DOHH2 (cell line): ENCODE measurements around the gene SBK3.

Source experiments
- H3F3A ChIP-seq: fragments of 200-600 bp; sonication (generic), shearing (Covaris generic); 2 replicates; pipeline ENCODE4 v1.6.0; 2016; ENCODE audit warnings: antibody characterized with exemption, mild to moderate bottlenecking; ENCODE audit not compliant: control insufficient read depth, insufficient read depth
- H3K27ac ChIP-seq: fragments of 200-600 bp; sonication (generic); 2 replicates; pipeline ENCODE4 v1.5.1; 2014; ENCODE audit warnings: low read depth, mild to moderate bottlenecking, low read length, moderate library complexity
- H3K27me3 ChIP-seq: fragments of 200-600 bp; sonication (generic); 2 replicates; pipeline ENCODE4 v1.6.1; 2014; ENCODE audit warnings: mild to moderate bottlenecking, low read length, mixed read lengths; ENCODE audit not compliant: control insufficient read depth
- H3K36me3 ChIP-seq: fragments of 200-600 bp; sonication (generic); 2 replicates; pipeline ENCODE4 v1.6.1; 2014; ENCODE audit warnings: mild to moderate bottlenecking, low read length, moderate library complexity, mixed read lengths; ENCODE audit not compliant: control insufficient read depth
- H3K4me1 ChIP-seq: fragments of 200-600 bp; sonication (generic); 2 replicates; pipeline ENCODE4 v1.6.1; 2014; ENCODE audit warnings: mild to moderate bottlenecking, low read length, mixed read lengths; ENCODE audit not compliant: control insufficient read depth
- H3K4me2 ChIP-seq: fragments of 200-600 bp; sonication (generic); 2 replicates; pipeline ENCODE4 v1.6.0; 2014; ENCODE audit warnings: mild to moderate bottlenecking, low read length, moderate library complexity
- H3K4me3 ChIP-seq: fragments of 200-600 bp; sonication (generic); 2 replicates; pipeline ENCODE4 v1.5.1; 2014; ENCODE audit warnings: mild to moderate bottlenecking, low read length, mixed read lengths
- H3K79me2 ChIP-seq: fragments of 200-600 bp; sonication (generic); 2 replicates; pipeline ENCODE4 v1.6.1; 2014; ENCODE audit warnings: mild to moderate bottlenecking, low read length, mixed read lengths; ENCODE audit not compliant: control insufficient read depth
- H3K9me2 ChIP-seq: fragments of 200-600 bp; sonication (generic); replicated peaks from 2 replicates; pipeline ENCODE4 v1.6.1; 2014; ENCODE audit warnings: mild to moderate bottlenecking, low read length, mixed read lengths; ENCODE audit not compliant: control insufficient read depth
- H3K9me3 ChIP-seq: fragments of 200-600 bp; sonication (generic); 2 replicates; pipeline ENCODE4 v1.6.1; 2014; ENCODE audit warnings: antibody characterized with exemption, low read length, mixed read lengths; ENCODE audit not compliant: control insufficient read depth, insufficient read depth
- H4K20me1 ChIP-seq: fragments of 200-600 bp; sonication (generic); 2 replicates; pipeline ENCODE4 v1.6.0; 2014; ENCODE audit warnings: low read depth, mild to moderate bottlenecking, antibody characterized with exemption, low read length, moderate library complexity; ENCODE audit not compliant: control insufficient read depth, insufficient read depth
- CTCF ChIP-seq: fragments of 200-600 bp; sonication (generic); IDR thresholded peaks from one replicate; pipeline ENCODE4 v1.5.1; 2014; ENCODE audit warnings: antibody characterized with exemption, mild to moderate bottlenecking, low read depth, low read length; ENCODE audit not compliant: poor library complexity, severe bottlenecking
- EZH2phosphoT487 ChIP-seq: fragments of 200-600 bp; sonication (generic); IDR thresholded peaks from 2 replicates; pipeline ENCODE4 v1.6.1; 2017; ENCODE audit warnings: borderline replicate concordance, mild to moderate bottlenecking, antibody characterized with exemption, low read length, moderate library complexity, mixed read lengths

SBK3 gene

GRCh38 chr19:55494172-55494761, 51.1 kb downstream of the SBK3 start:
- Histone ChIP-seq H3F3A (no peaks in the 10 kb centered on the region), H3K27me3 (no peaks in the 10 kb centered on the region), H4K20me1 (no peaks in the 10 kb centered on the region), H3K36me3 (no peaks in the 10 kb centered on the region), H3K4me1 (no peaks in the 10 kb centered on the region), H3K27ac (no peak overlapping the region), H3K4me2 (no peak overlapping the region), H3K9me3 (no peaks in the 10 kb centered on the region), H3K4me3 (no peak overlapping the region), H3K79me2 (no peaks in the 10 kb centered on the region), H3K9me2 (no peaks in the 10 kb centered on the region)
- no peak for TF ChIP-seq EZH2phosphoT487

- no peaks in the 10 kb centered on the region for H3K9me3 ChIP-seq
- no peaks in the 10 kb centered on the region for H3K79me2 ChIP-seq
- TF ChIP-seq CTCF (no peak), EZH2phosphoT487 (no peak)
- no peak overlapping the region for H3K27ac ChIP-seq
- H3K9me2 ChIP-seq, result no peaks in the 10 kb centered on the region
- no peaks in the 10 kb centered on the region for H3K27me3 ChIP-seq
- no peaks in the 10 kb centered on the region for H3K4me1 ChIP-seq
- no peak overlapping the region for H3K4me2 ChIP-seq
- H3K4me3 ChIP-seq, result no peak overlapping the region
- no peaks in the 10 kb centered on the region for H4K20me1 ChIP-seq
- H3F3A ChIP-seq, result no peaks in the 10 kb centered on the region
- no peaks in the 10 kb centered on the region for H3K36me3 ChIP-seq
Observed at GRCh38 chr19:55493645-55494171, 51.6 kb downstream of the SBK3 start.

DNA sequence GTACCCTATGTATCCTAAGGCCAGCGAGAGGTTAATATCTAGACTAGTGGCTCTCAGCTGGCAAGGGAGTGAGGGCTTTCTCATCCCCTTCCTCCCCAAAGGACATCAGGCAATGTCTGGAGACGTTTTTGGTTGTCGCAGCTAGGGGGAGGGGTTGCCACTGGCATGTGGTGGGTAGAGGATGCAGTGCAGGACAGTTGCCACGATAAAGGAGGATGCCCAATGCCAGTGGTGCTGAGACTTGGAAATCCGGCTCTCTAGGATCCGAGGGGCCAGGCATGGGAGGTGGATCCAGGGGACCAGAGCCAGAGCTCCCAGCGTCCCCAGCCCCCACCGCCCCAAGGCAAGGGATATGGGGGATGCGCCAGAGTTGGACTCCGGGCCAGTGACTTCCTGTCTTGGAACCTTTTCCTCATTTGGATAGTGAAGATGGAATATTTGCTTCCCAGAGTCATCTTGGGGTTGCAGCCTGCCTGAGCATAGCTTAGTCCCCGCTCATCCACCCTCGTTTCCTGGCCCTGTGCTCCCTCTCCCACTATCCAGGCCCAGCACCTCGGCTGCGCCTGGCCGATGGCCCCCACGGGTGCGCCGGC, 52.2 kb downstream of the SBK3 start:
- H3K27ac ChIP-seq, result no peak overlapping the region
- H3K36me3 ChIP-seq, result no peaks in the 10 kb centered on the region
- no peaks in the 10 kb centered on the region for H3K9me3 ChIP-seq
- H3K79me2 ChIP-seq, result no peaks in the 10 kb centered on the region
- no peaks in the 10 kb centered on the region for H3K9me2 ChIP-seq
- no peaks in the 10 kb centered on the region for H3F3A ChIP-seq
- H4K20me1 ChIP-seq, result no peaks in the 10 kb centered on the region
- no peak for TF ChIP-seq CTCF
- TF ChIP-seq EZH2phosphoT487, result no peak
- H3K4me3 ChIP-seq, result no peak overlapping the region
- no peaks in the 10 kb centered on the region; the same call in 1 of the 2 replicates for H3K4me1 ChIP-seq
- H3K4me2 ChIP-seq, result no peak overlapping the region
- H3K27me3 ChIP-seq, result no peaks in the 10 kb centered on the region

DNA sequence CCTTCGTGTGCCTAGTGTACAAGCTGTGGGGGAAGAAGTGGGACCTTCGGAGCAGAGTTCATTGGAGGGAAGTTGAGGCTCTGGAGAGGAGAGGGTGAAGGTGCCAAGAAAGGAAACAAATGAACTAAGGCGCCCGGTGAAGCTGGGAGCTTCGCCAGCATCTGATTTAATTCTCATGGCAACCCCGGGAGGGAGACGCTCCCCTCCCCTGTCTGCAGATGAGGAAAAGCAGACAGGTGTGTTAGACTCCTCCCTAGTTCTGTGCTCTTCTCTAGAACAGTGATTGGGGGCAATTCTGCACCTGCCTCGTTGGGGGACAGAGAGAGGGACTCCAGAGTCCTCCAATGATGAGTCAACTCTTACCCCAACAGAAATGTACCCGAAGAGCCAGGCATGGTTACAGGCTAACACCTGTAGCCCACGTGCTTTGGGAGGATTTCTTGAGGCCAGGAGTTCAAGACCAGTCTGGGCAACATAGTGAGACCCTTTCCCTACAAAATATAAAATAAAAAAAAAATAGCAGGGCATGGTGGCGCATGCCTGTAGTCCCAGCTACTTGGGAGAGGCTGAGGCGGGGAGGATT, 52.9 kb downstream of the SBK3 start:
- H3K4me2 ChIP-seq, result no peak overlapping the region
- TF ChIP-seq EZH2phosphoT487 (no peak), CTCF (no peak)
- H3K9me3 ChIP-seq, result no peaks in the 10 kb centered on the region
- no peak overlapping the region for H3K4me3 ChIP-seq
- H4K20me1 ChIP-seq, result no peaks in the 10 kb centered on the region
- no peaks in the 10 kb centered on the region for H3K9me2 ChIP-seq
- H3K27ac ChIP-seq, result no peak overlapping the region
- H3K36me3 ChIP-seq, result no peaks in the 10 kb centered on the region
- H3K79me2 ChIP-seq, result no peaks in the 10 kb centered on the region
- H3K27me3 ChIP-seq, result no peaks in the 10 kb centered on the region
- no peaks in the 10 kb centered on the region; the same call in 1 of the 2 replicates for H3K4me1 ChIP-seq
- no peaks in the 10 kb centered on the region; the same call in 1 of the 2 replicates for H3F3A ChIP-seq
